Mesenchymal stem cell (in vitro differentiated cells and primary cell): ENCODE results near the gene RPS6KA5. TPM values are rescaled to one million over a fixed set of nuclear protein-coding genes. Genes with fewer than 3 reads are reported as not detected.

ENCODE experiments used
- small RNA-seq: library from polyadenylated mRNA; stranded (forward); fragments of <200 nt; extraction: miRNeasy Mini kit (QIAGEN cat#:217004); gene quantifications from one replicate; pipeline ENCODE3, GENCODE V24; 2013; ENCODE audit warnings: low read depth

RPS6KA5 gene

Small RNAs within 50 kb of the gene (small RNA-seq; reads per million reads assigned to genes)
- not detected for gene RNU7-30P
